PC-9 (cell line): ENCODE results near the gene DCANP1. TPM values are rescaled to one million over a fixed set of nuclear protein-coding genes. Genes with fewer than 3 reads are reported as not detected.

Experiments used
- BruUV-seq: library from RNA; stranded (reverse); fragments of 400-500 nt; replicated peaks from 2 replicates; lab custom pipeline; 2021; lab: Mats Ljungman, UMichigan
- CTCF ChIA-PET: fragments of 300-600 bp; sonication (Branson Sonifier 250); formaldehyde crosslinking; loops from one replicate; lab custom pipeline; 2022; ENCODE audit warnings: antibody characterized with exemption; lab: Charles Lee
- POLR2A ChIA-PET: fragments of 300-600 bp; sonication (Branson Sonifier 250); formaldehyde crosslinking; loops from one replicate; lab custom pipeline; 2022; ENCODE audit warnings: antibody characterized with exemption; ENCODE audit not compliant: unreplicated experiment; lab: Charles Lee
- DNase-seq, 2 experiments: peaks; one replicate each; pipeline versions ENCODE4 v3.0.0 to v3.0.0-alpha.2; 2015 to 2022; ENCODE audit warnings: mixed read lengths in 1 of 2
- H2AFZ ChIP-seq: fragments of 200-600 bp; sonication (generic); 2 replicates; pipeline ENCODE4 v1.8.1; 2017; ENCODE audit warnings: antibody characterized with exemption
- H3F3A ChIP-seq: fragments of 200-600 bp; sonication (generic); 2 replicates; pipeline ENCODE4 v1.8.1; 2017; ENCODE audit warnings: antibody characterized with exemption, mild to moderate bottlenecking, low read depth; ENCODE audit not compliant: insufficient read depth
- H3K27ac ChIP-seq: fragments of 200-600 bp; sonication (generic); 2 replicates; pipeline ENCODE4 v1.6.1; 2016; ENCODE audit warnings: mixed run types
- H3K27me3 ChIP-seq: fragments of 200-600 bp; sonication (generic); 2 replicates; pipeline ENCODE4 v1.6.1; 2016; ENCODE audit warnings: low read depth, mixed run types; ENCODE audit not compliant: insufficient read depth
- H3K36me3 ChIP-seq: fragments of 200-600 bp; sonication (generic); 2 replicates; pipeline ENCODE4 v1.6.1; 2016; ENCODE audit warnings: low read depth, mixed run types
- H3K4me1 ChIP-seq: fragments of 200-600 bp; sonication (generic); replicated peaks from 2 replicates; pipeline ENCODE4 v1.6.1; 2016; ENCODE audit warnings: mixed run types; ENCODE audit not compliant: insufficient read depth
- H3K4me2 ChIP-seq: fragments of 200-600 bp; sonication (generic); 2 replicates; pipeline ENCODE4 v1.6.1; 2017; ENCODE audit warnings: mixed run types
- H3K4me3 ChIP-seq: fragments of 200-600 bp; sonication (generic); 2 replicates; pipeline ENCODE4 v1.6.1; 2016; ENCODE audit warnings: mixed run types
- H3K79me2 ChIP-seq: fragments of 200-600 bp; sonication (generic); 2 replicates; pipeline ENCODE4 v1.6.1; 2017; ENCODE audit warnings: low read depth, mixed run types
- H3K9me2 ChIP-seq: fragments of 200-600 bp; sonication (generic); 2 replicates; pipeline ENCODE4 v1.8.1; 2017; ENCODE audit warnings: mild to moderate bottlenecking; ENCODE audit not compliant: insufficient read depth
- H3K9me3 ChIP-seq: fragments of 200-600 bp; sonication (generic); 2 replicates; pipeline ENCODE4 v1.8.1; 2016; ENCODE audit warnings: low read depth; ENCODE audit not compliant: insufficient read depth
- H4K20me1 ChIP-seq: fragments of 200-600 bp; sonication (generic); 2 replicates; pipeline ENCODE4 v1.8.1; 2017; ENCODE audit not compliant: insufficient read depth
- CTCF ChIP-seq: fragments of 200-600 bp; sonication (generic); conservative IDR thresholded peaks from 2 replicates; pipeline ENCODE4 v1.6.1; 2017; ENCODE audit warnings: mixed run types, antibody characterized with exemption, mild to moderate bottlenecking, moderate library complexity
- EZH2 ChIP-seq: fragments of 200-600 bp; sonication (generic); IDR thresholded peaks from 2 replicates; pipeline ENCODE4 v1.8.0; 2017; ENCODE audit warnings: antibody characterized with exemption, low read depth
- intact Hi-C: fragments of 100-400 bp; cut with micrococcal nuclease; formaldehyde crosslinking; loops from one replicate; pipeline ENCODE4 v1.10.0; 2022; ENCODE audit not compliant: unreplicated experiment
- total RNA-seq: library from RNA; stranded (reverse); gene quantifications from 2 replicates; pipeline ENCODE4 v1.2.3, GENCODE V29; 2021

The DCANP1 gene
- total RNA-seq, 1 experiment from 2014 or later: not detected

GRCh38 chr5:135441350-135441831, 5.8 kb downstream of the DCANP1 start:
- Histone ChIP-seq H3F3A (no peaks in the 10 kb centered on the region), H3K4me3 (no peak overlapping the region), H3K9me2 (no peaks in the 10 kb centered on the region), H3K4me1 (no peaks in the 10 kb centered on the region), H2AFZ (no peak overlapping the region), H3K9me3 (no peaks in the 10 kb centered on the region), H3K4me2 (no peak overlapping the region), H4K20me1 (no peaks in the 10 kb centered on the region), H3K27ac (no peak overlapping the region), H3K79me2 (no peaks in the 10 kb centered on the region), H3K27me3 (peaks cover 54% of the 10 kb centered on the region), H3K36me3 (no peaks in the 10 kb centered on the region)
- ChIA-PET POLR2A (interaction anchor here (0.6 kb wide), 1 partner anchor 600 kb away, joined by 17 read pairs; no protein-coding TSS in a partner anchor), CTCF (no interaction called here)
- no TSS peak for BruUV-seq
- intact Hi-C loops: no loop called here
- no peak for DNase-seq
- TF ChIP-seq EZH2 (no peak), CTCF (no peak)

- H3K4me2 ChIP-seq: no peak overlapping the region
- no peaks in the 10 kb centered on the region for H3K79me2 ChIP-seq
- no peak for DNase-seq
- no peaks in the 10 kb centered on the region for H3K4me1 ChIP-seq
- no peaks in the 10 kb centered on the region for H3K9me2 ChIP-seq
- no peak overlapping the region for H2AFZ ChIP-seq
- ChIA-PET POLR2A (interaction anchor here (0.6 kb wide), 1 partner anchor 601 kb away, joined by 17 read pairs; no protein-coding TSS in a partner anchor), CTCF (no interaction called here)
- no peaks in the 10 kb centered on the region for H3K9me3 ChIP-seq
- BruUV-seq: no TSS peak
- TF ChIP-seq CTCF: no peak
- TF ChIP-seq EZH2: no peak
- H3K27ac ChIP-seq: no peak overlapping the region
- no peaks in the 10 kb centered on the region for H4K20me1 ChIP-seq
- H3F3A ChIP-seq: no peaks in the 10 kb centered on the region
- no peak overlapping the region for H3K4me3 ChIP-seq
- intact Hi-C loops: no loop called here
- peaks cover 54% of the 10 kb centered on the region for H3K27me3 ChIP-seq
- H3K36me3 ChIP-seq: no peaks in the 10 kb centered on the region
Observed at GRCh38 chr5:135440916-135441315, 6.2 kb downstream of the DCANP1 start.

- BruUV-seq: no TSS peak
- POLR2A ChIA-PET: no interaction called here
- Histone ChIP-seq H3K79me2 (no peaks in the 10 kb centered on the region), H3K4me3 (no peak overlapping the region), H3K9me3 (no peaks in the 10 kb centered on the region), H3K4me2 (no peak overlapping the region), H4K20me1 (no peaks in the 10 kb centered on the region), H3K36me3 (no peaks in the 10 kb centered on the region), H3K4me1 (no peaks in the 10 kb centered on the region), H3K27ac (no peak overlapping the region), H2AFZ (no peak overlapping the region), H3K27me3 (peaks cover 54% of the 10 kb centered on the region), H3K9me2 (no peaks in the 10 kb centered on the region), H3F3A (no peaks in the 10 kb centered on the region)
- TF ChIP-seq EZH2: no peak
- TF ChIP-seq CTCF: no peak
- CTCF ChIA-PET: no interaction called here
- no peak for DNase-seq
- intact Hi-C loops: no loop called here
Observed at GRCh38 chr5:135439231-135440205, 7.6 kb downstream of the DCANP1 start.
